Body of pancreas (tissue), 4 donors: ENCODE results near the gene NECTIN4.

Experiments used
- POLR2A ChIP-seq, 3 donors: fragments of 450-650 bp; IDR thresholded peaks; one replicate each; pipeline ENCODE4 v1.6.1; 2016; ENCODE audit warnings: antibody characterized with exemption in 3 of 3, mild to moderate bottlenecking in 2 of 3
- TF ChIP-seq, protein P1 (sequence below), 7 experiments: fragments of 450-650 bp in 4 of 7; fragments of 200-600 bp in 3 of 7; sonication (generic) in 3 of 7; IDR thresholded peaks; one replicate each; pipeline ENCODE4 v1.5.1; 2016 to 2019; ENCODE audit warnings: antibody characterized with exemption in 7 of 7

DNA sequence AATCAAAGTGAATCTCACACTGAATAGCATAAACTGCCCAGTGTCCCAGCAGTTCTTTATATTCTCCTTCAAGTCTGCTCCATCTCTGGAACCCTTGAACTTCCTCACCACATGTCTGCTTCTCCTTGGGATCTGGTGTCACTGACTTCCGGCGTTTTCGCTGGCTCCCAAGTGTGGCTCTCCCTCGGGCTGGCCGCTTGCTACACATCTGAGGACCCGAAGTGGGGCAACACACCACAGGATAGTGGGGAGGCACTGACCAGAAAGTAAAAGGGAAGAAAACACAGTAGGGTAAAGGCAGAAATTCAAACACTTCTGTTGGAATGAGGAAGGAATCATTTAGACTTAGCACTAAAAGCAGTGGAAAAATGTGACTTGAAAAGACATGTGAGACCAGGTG, 33.6 kb upstream of the NECTIN4 start:
- TF ChIP-seq, protein P1, sequence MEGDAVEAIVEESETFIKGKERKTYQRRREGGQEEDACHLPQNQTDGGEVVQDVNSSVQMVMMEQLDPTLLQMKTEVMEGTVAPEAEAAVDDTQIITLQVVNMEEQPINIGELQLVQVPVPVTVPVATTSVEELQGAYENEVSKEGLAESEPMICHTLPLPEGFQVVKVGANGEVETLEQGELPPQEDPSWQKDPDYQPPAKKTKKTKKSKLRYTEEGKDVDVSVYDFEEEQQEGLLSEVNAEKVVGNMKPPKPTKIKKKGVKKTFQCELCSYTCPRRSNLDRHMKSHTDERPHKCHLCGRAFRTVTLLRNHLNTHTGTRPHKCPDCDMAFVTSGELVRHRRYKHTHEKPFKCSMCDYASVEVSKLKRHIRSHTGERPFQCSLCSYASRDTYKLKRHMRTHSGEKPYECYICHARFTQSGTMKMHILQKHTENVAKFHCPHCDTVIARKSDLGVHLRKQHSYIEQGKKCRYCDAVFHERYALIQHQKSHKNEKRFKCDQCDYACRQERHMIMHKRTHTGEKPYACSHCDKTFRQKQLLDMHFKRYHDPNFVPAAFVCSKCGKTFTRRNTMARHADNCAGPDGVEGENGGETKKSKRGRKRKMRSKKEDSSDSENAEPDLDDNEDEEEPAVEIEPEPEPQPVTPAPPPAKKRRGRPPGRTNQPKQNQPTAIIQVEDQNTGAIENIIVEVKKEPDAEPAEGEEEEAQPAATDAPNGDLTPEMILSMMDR (IDR thresholded peaks at IDR 0.05): no peak
- TF ChIP-seq POLR2A (IDR thresholded peaks at IDR 0.05): no peak
